Caco-2 (cell line): ENCODE measurements around the gene ZCCHC7. TPM values are rescaled to one million over a fixed set of nuclear protein-coding genes. Genes with fewer than 3 reads are reported as not detected.

ENCODE experiments used
- BruUV-seq: library from RNA; stranded (reverse); fragments of 400-500 nt; replicated peaks from 2 replicates; lab custom pipeline; 2021; lab: Mats Ljungman, UMichigan
- CTCF ChIA-PET: fragments of 300-600 bp; sonication (Branson Sonifier 250); formaldehyde crosslinking; loops from one replicate; lab custom pipeline; 2022; ENCODE audit warnings: antibody characterized with exemption; lab: Charles Lee
- POLR2A ChIA-PET: fragments of 300-600 bp; sonication (Branson Sonifier 250); formaldehyde crosslinking; loops from one replicate; lab custom pipeline; 2022; ENCODE audit warnings: antibody characterized with exemption; lab: Charles Lee
- DNase-seq, 2 experiments: peaks; one replicate each; pipeline versions ENCODE4 v3.0.0 to v3.0.0-alpha.2; 2020 to 2022
- H3K27me3 ChIP-seq: replicated peaks from 2 replicates; pipeline ENCODE4 v1.6.0; 2011; ENCODE audit warnings: low read length; ENCODE audit not compliant: control insufficient read depth, insufficient read depth
- H3K36me3 ChIP-seq: 2 replicates; pipeline ENCODE4 v1.5.1; 2011; ENCODE audit warnings: low read length; ENCODE audit not compliant: control insufficient read depth, insufficient read depth
- H3K4me1 ChIP-seq: fragments of 250-450 bp; sonication (Bioruptor Pico); 2 replicates; pipeline ENCODE4 v1.5.1; 2020; ENCODE audit warnings: mild to moderate bottlenecking
- H3K4me3 ChIP-seq: 2 replicates; pipeline ENCODE4 v1.5.1; 2011; ENCODE audit warnings: low read depth, mild to moderate bottlenecking, control low read depth, low read length
- H3K9me3 ChIP-seq: fragments of 250-450 bp; sonication (Bioruptor Pico); 2 replicates; pipeline ENCODE4 v1.5.1; 2020; ENCODE audit warnings: mild to moderate bottlenecking, moderate library complexity
- H3K27ac Mint-ChIP-seq: one replicate; pipeline ENCODE4 v1.8.0; 2022; ENCODE audit warnings: mixed read lengths; ENCODE audit not compliant: unreplicated experiment
- H3K27me3 Mint-ChIP-seq: one replicate; pipeline ENCODE4 v1.8.0; 2022; ENCODE audit warnings: mixed read lengths; ENCODE audit not compliant: insufficient read depth, unreplicated experiment
- H3K36me3 Mint-ChIP-seq: one replicate; pipeline ENCODE4 v1.8.0; 2022; ENCODE audit warnings: mild to moderate bottlenecking, mixed read lengths; ENCODE audit not compliant: insufficient read depth, unreplicated experiment
- H3K4me1 Mint-ChIP-seq: one replicate; pipeline ENCODE4 v1.8.0; 2022; ENCODE audit warnings: low read depth, mixed read lengths; ENCODE audit not compliant: unreplicated experiment
- H3K4me3 Mint-ChIP-seq: one replicate; pipeline ENCODE4 v1.8.0; 2022; ENCODE audit warnings: mild to moderate bottlenecking, moderate library complexity, mixed read lengths; ENCODE audit not compliant: unreplicated experiment
- H3K9me3 Mint-ChIP-seq: one replicate; pipeline ENCODE4 v1.8.0; 2022; ENCODE audit warnings: mixed read lengths; ENCODE audit not compliant: unreplicated experiment
- intact Hi-C: fragments of 100-400 bp; cut with micrococcal nuclease; formaldehyde crosslinking; loops from one replicate; pipeline ENCODE4 v1.10.0; 2022; ENCODE audit not compliant: unreplicated experiment
- total RNA-seq: library from RNA; stranded (reverse); gene quantifications from 2 replicates; pipeline ENCODE4 v1.2.3, GENCODE V29; 2022
- TF ChIP-seq, protein P1 (sequence below), 2 experiments: fragments of 200-600 bp in 1 of 2; IDR thresholded peaks; 1 replicate in 1 of 2; 2 replicates in 1 of 2; pipeline versions ENCODE4 v1.5.1 to v1.8.0; 2011 to 2022; ENCODE audit warnings: antibody characterized with exemption in 1 of 2, control low read depth in 1 of 2, inconsistent platforms in 1 of 2, low read depth in 1 of 2, low read length in 1 of 2, mild to moderate bottlenecking in 1 of 2, moderate library complexity in 1 of 2; ENCODE audit not compliant: insufficient read depth in 1 of 2, severe bottlenecking in 1 of 2, unreplicated experiment in 1 of 2

The ZCCHC7 gene
- total RNA-seq, 1 experiment from 2014 or later = 22.0 TPM

- no peak overlapping the region for H3K4me3 Mint-ChIP-seq
- Histone ChIP-seq H3K4me3 (no peak overlapping the region), H3K27me3 (no peaks in the 10 kb centered on the region), H3K9me3 (no peaks in the 10 kb centered on the region), H3K4me1 (no peaks in the 10 kb centered on the region), H3K36me3 (no peaks in the 10 kb centered on the region)
- CTCF ChIA-PET = no interaction called here
- no TSS peak for BruUV-seq
- POLR2A ChIA-PET = no interaction called here
- peaks cover 3% of the 10 kb centered on the region for H3K36me3 Mint-ChIP-seq
- intact Hi-C loops = no loop called here
- no peaks in the 10 kb centered on the region for H3K27me3 Mint-ChIP-seq
- H3K27ac Mint-ChIP-seq = no peak overlapping the region
- TF ChIP-seq, protein P1, sequence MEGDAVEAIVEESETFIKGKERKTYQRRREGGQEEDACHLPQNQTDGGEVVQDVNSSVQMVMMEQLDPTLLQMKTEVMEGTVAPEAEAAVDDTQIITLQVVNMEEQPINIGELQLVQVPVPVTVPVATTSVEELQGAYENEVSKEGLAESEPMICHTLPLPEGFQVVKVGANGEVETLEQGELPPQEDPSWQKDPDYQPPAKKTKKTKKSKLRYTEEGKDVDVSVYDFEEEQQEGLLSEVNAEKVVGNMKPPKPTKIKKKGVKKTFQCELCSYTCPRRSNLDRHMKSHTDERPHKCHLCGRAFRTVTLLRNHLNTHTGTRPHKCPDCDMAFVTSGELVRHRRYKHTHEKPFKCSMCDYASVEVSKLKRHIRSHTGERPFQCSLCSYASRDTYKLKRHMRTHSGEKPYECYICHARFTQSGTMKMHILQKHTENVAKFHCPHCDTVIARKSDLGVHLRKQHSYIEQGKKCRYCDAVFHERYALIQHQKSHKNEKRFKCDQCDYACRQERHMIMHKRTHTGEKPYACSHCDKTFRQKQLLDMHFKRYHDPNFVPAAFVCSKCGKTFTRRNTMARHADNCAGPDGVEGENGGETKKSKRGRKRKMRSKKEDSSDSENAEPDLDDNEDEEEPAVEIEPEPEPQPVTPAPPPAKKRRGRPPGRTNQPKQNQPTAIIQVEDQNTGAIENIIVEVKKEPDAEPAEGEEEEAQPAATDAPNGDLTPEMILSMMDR (IDR thresholded peaks at IDR 0.05; ENCODE audit: insufficient read depth in 1 of 2, low read depth in 1 of 2, low read length in 1 of 2, severe bottlenecking in 1 of 2, unreplicated experiment in 1 of 2) = no peak
- no peaks in the 10 kb centered on the region for H3K9me3 Mint-ChIP-seq
- DNase-seq = no peak
- no peaks in the 10 kb centered on the region for H3K4me1 Mint-ChIP-seq
These were observed 266.6 kb downstream of the ZCCHC7 start for GRCh38 chr9:37386988-37387387.

GRCh38 chr9:37390759-37391158, 270.4 kb downstream of the ZCCHC7 start:
- no peak overlapping the region for H3K27ac Mint-ChIP-seq
- Histone ChIP-seq H3K9me3 (no peaks in the 10 kb centered on the region), H3K4me1 (no peaks in the 10 kb centered on the region), H3K4me3 (no peak overlapping the region), H3K36me3 (no peaks in the 10 kb centered on the region), H3K27me3 (no peaks in the 10 kb centered on the region)
- intact Hi-C loops = loop anchor here (1.0 kb wide), 1 partner anchor 394 kb away; no protein-coding TSS in a partner anchor
- H3K4me3 Mint-ChIP-seq = no peak overlapping the region
- ChIA-PET POLR2A (no interaction called here), CTCF (interaction anchor here (0.7 to 1.9 kb wide), 2 partner anchors 20 to 363 kb away, joined by 6 to 7 read pairs; no protein-coding TSS in a partner anchor)
- BruUV-seq = no TSS peak
- H3K36me3 Mint-ChIP-seq = no peaks in the 10 kb centered on the region
- TF ChIP-seq, protein P1 (IDR thresholded peaks at IDR 0.05; ENCODE audit: insufficient read depth in 1 of 2, low read depth in 1 of 2, low read length in 1 of 2, severe bottlenecking in 1 of 2, unreplicated experiment in 1 of 2) = peak; percentile 32 to 63
- no peaks in the 10 kb centered on the region for H3K27me3 Mint-ChIP-seq
- DNase-seq = peak; percentile 48 to 66
- no peaks in the 10 kb centered on the region for H3K4me1 Mint-ChIP-seq
- H3K9me3 Mint-ChIP-seq = no peaks in the 10 kb centered on the region

GRCh38 chr9:37392272-37392671, 271.9 kb downstream of the ZCCHC7 start:
- no TSS peak for BruUV-seq
- H3K36me3 Mint-ChIP-seq = no peaks in the 10 kb centered on the region
- TF ChIP-seq, protein P1 (IDR thresholded peaks at IDR 0.05; ENCODE audit: insufficient read depth in 1 of 2, low read depth in 1 of 2, low read length in 1 of 2, severe bottlenecking in 1 of 2, unreplicated experiment in 1 of 2) = no peak
- no peak overlapping the region for H3K27ac Mint-ChIP-seq
- Histone ChIP-seq H3K27me3 (no peaks in the 10 kb centered on the region), H3K4me3 (no peak overlapping the region), H3K36me3 (no peaks in the 10 kb centered on the region), H3K9me3 (no peaks in the 10 kb centered on the region), H3K4me1 (no peaks in the 10 kb centered on the region)
- H3K27me3 Mint-ChIP-seq = no peaks in the 10 kb centered on the region
- H3K4me3 Mint-ChIP-seq = no peak overlapping the region
- H3K9me3 Mint-ChIP-seq = no peaks in the 10 kb centered on the region
- no peak for DNase-seq
- intact Hi-C loops = no loop called here
- CTCF ChIA-PET = interaction anchor here (1.9 kb wide), 1 partner anchor 19 kb away, joined by 6 read pairs; no protein-coding TSS in a partner anchor
- no peaks in the 10 kb centered on the region for H3K4me1 Mint-ChIP-seq
- POLR2A ChIA-PET = no interaction called here
